HG03175 (cell line): ENCODE measurements around the gene ANO3.
"Not testable (repeated sequence)": the region's sequence is repeated elsewhere in the genome, so short reads cannot be mapped to it uniquely, and the experiment has no call there.

ENCODE experiments used
- ATAC-seq: cut with Tn5 transposase; IDR thresholded peaks from one replicate; pipeline ENCODE4 v1.9.1; 2021; ENCODE audit warnings: mild to moderate bottlenecking, moderate library complexity; ENCODE audit not compliant: unreplicated experiment

ANO3 gene

GRCh38 chr11:26571861-26572654 is 240.1 kb downstream of the ANO3 start, which contains the start of gene MUC15:
TSS of gene MUC15 (minus strand) at chr11:26572263. CDS start at chr11:26567094, 5,169 bp downstream.
- ATAC-seq = no peak

GRCh38 chr11:26572770-26573402 is 241.0 kb downstream of the ANO3 start:
- ATAC-seq = no peak

GRCh38 chr11:26573896-26574295 is 242.0 kb downstream of the ANO3 start:
- ATAC-seq = no peak

- no peak for ATAC-seq
These were observed 244.0 kb downstream of the ANO3 start for GRCh38 chr11:26575946-26576345.

- ATAC-seq = no peak
These were observed 247.2 kb downstream of the ANO3 start for GRCh38 chr11:26578998-26579661.

- no peak for ATAC-seq
These were observed 247.8 kb downstream of the ANO3 start for GRCh38 chr11:26579683-26580082.

GRCh38 chr11:26580929-26581328 is 249.0 kb downstream of the ANO3 start:
- ATAC-seq = no peak

- no peak for ATAC-seq
These were observed 251.6 kb downstream of the ANO3 start for GRCh38 chr11:26583550-26583949.

- no peak for ATAC-seq
These were observed 252.9 kb downstream of the ANO3 start for GRCh38 chr11:26584818-26585217.

GRCh38 chr11:26587073-26587472 is 255.1 kb downstream of the ANO3 start:
- ATAC-seq = no peak

- no peak for ATAC-seq
These were observed 261.8 kb downstream of the ANO3 start for GRCh38 chr11:26593691-26594090.

GRCh38 chr11:26595207-26595865 is 263.4 kb downstream of the ANO3 start:
- ATAC-seq = not testable (repeated sequence)

- not testable (repeated sequence) for ATAC-seq
These were observed 265.2 kb downstream of the ANO3 start for GRCh38 chr11:26597049-26597689.

- no peak for ATAC-seq
These were observed 266.0 kb downstream of the ANO3 start for GRCh38 chr11:26597899-26598298.

- ATAC-seq = no peak
These were observed 267.5 kb downstream of the ANO3 start for GRCh38 chr11:26599425-26599824.

GRCh38 chr11:26599876-26600434 is 268.0 kb downstream of the ANO3 start:
- no peak for ATAC-seq

GRCh38 chr11:26607725-26608506 is 276.0 kb downstream of the ANO3 start:
- ATAC-seq = no peak

- ATAC-seq = no peak
These were observed 276.7 kb downstream of the ANO3 start for GRCh38 chr11:26608507-26609146.

GRCh38 chr11:26613759-26614158 is 281.8 kb downstream of the ANO3 start:
- ATAC-seq = no peak
